ENCODE measurements around the gene TMTC1. TPM values are rescaled to one million over a fixed set of nuclear protein-coding genes. Genes with fewer than 3 reads are reported as not detected.

The TMTC1 gene
- polyA plus RNA-seq, 1 donor (not counting 4 experiments of a cell fraction or from before 2014, with no cell fraction given): 3.7 TPM

GRCh38 chr12:29744365-29744764 is 39.4 kb downstream of the TMTC1 start:
- no peak for TF ChIP-seq EZH2 (IDR thresholded peaks at IDR 0.05; ENCODE audit: low read length)
- TF ChIP-seq CTCF (optimal IDR thresholded peaks at IDR 0.05 in 1 of 3, IDR thresholded peaks at IDR 0.05 in 1 of 3, conservative IDR thresholded peaks at IDR 0.05 in 1 of 3; ENCODE audit: extremely low read depth in 1 of 3, insufficient read depth in 2 of 3, low read length in 3 of 3): no peak
- Histone ChIP-seq H3K27ac (ENCODE audit: control insufficient read depth, insufficient read depth, low read length) (no peak overlapping the region), H3K9me3 (ENCODE audit: control insufficient read depth, low read depth, low read length) (no peaks in the 10 kb centered on the region), H3K27me3 (ENCODE audit: control insufficient read depth, extremely low read depth, insufficient read depth, low read length) (no peaks in the 10 kb centered on the region), H3K9me1 (ENCODE audit: control insufficient read depth, extremely low read depth, insufficient read depth, low read length) (no peaks in the 10 kb centered on the region), H2AFZ (ENCODE audit: control insufficient read depth, low read length) (no peak overlapping the region), H3K36me3 (ENCODE audit: control insufficient read depth in 2 of 2, extremely low read depth in 1 of 2, insufficient read depth in 2 of 2, low read length in 2 of 2) (no peaks in the 10 kb centered on the region), H3K4me1 (ENCODE audit: control insufficient read depth, extremely low read depth, insufficient read depth, low read length) (peaks cover 24% of the 10 kb centered on the region), H3K4me3 (ENCODE audit: control insufficient read depth in 2 of 3, extremely low read depth in 1 of 3, insufficient read depth in 2 of 3, low read depth in 1 of 3, low read length in 3 of 3) (no peak overlapping the region), H3K4me2 (ENCODE audit: control insufficient read depth, extremely low read depth, insufficient read depth, low read depth, low read length) (no peak overlapping the region), H4K20me1 (ENCODE audit: control insufficient read depth, extremely low read depth, insufficient read depth, low read length) (no peaks in the 10 kb centered on the region), H3K79me2 (ENCODE audit: control insufficient read depth, insufficient read depth, low read length) (no peaks in the 10 kb centered on the region), H3K9ac (ENCODE audit: control insufficient read depth, extremely low read depth, insufficient read depth, low read length) (no peak overlapping the region)
- FAIRE-seq (no peak), DNase-seq (ENCODE audit: low read depth, low spot score) (no peak)
- dilution Hi-C loops (cut with MboI; ENCODE audit: extremely low pct_ligation_motif_present, low sequenced_read_pairs): no loop called here

- Histone ChIP-seq H3K9ac (ENCODE audit: control insufficient read depth, extremely low read depth, insufficient read depth, low read length) (no peak overlapping the region), H3K27me3 (ENCODE audit: control insufficient read depth, extremely low read depth, insufficient read depth, low read length) (no peaks in the 10 kb centered on the region), H2AFZ (ENCODE audit: control insufficient read depth, low read length) (no peak overlapping the region), H3K4me1 (ENCODE audit: control insufficient read depth, extremely low read depth, insufficient read depth, low read length) (peaks cover 27% of the 10 kb centered on the region), H3K4me3 (ENCODE audit: control insufficient read depth in 2 of 3, extremely low read depth in 1 of 3, insufficient read depth in 2 of 3, low read depth in 1 of 3, low read length in 3 of 3) (no peak overlapping the region), H3K27ac (ENCODE audit: control insufficient read depth, insufficient read depth, low read length) (peak overlapping the region; percentile 1), H3K36me3 (ENCODE audit: control insufficient read depth in 2 of 2, extremely low read depth in 1 of 2, insufficient read depth in 2 of 2, low read length in 2 of 2) (no peaks in the 10 kb centered on the region), H3K9me3 (ENCODE audit: control insufficient read depth, low read depth, low read length) (no peaks in the 10 kb centered on the region), H3K9me1 (ENCODE audit: control insufficient read depth, extremely low read depth, insufficient read depth, low read length) (no peaks in the 10 kb centered on the region), H3K4me2 (ENCODE audit: control insufficient read depth, extremely low read depth, insufficient read depth, low read depth, low read length) (peak overlapping the region; percentile 0), H4K20me1 (ENCODE audit: control insufficient read depth, extremely low read depth, insufficient read depth, low read length) (no peaks in the 10 kb centered on the region), H3K79me2 (ENCODE audit: control insufficient read depth, insufficient read depth, low read length) (no peaks in the 10 kb centered on the region)
- dilution Hi-C loops (cut with MboI; ENCODE audit: extremely low pct_ligation_motif_present, low sequenced_read_pairs): no loop called here
- peak; percentile 29 for FAIRE-seq
- TF ChIP-seq CTCF (optimal IDR thresholded peaks at IDR 0.05 in 1 of 3, IDR thresholded peaks at IDR 0.05 in 1 of 3, conservative IDR thresholded peaks at IDR 0.05 in 1 of 3; ENCODE audit: extremely low read depth in 1 of 3, insufficient read depth in 2 of 3, low read length in 3 of 3) (no peak), EZH2 (IDR thresholded peaks at IDR 0.05; ENCODE audit: low read length) (no peak)
- DNase-seq (ENCODE audit: low read depth, low spot score): peak; percentile 42
These were observed 39.9 kb downstream of the TMTC1 start for GRCh38 chr12:29743801-29744200.
